ENCODE results near the gene MASP1. TPM values are rescaled to one million over a fixed set of nuclear protein-coding genes. Genes with fewer than 3 reads are reported as not detected.

The MASP1 gene
- polyA plus RNA-seq, 1 donor (not counting 4 experiments of a cell fraction or from before 2014, with no cell fraction given): not detected

DNA sequence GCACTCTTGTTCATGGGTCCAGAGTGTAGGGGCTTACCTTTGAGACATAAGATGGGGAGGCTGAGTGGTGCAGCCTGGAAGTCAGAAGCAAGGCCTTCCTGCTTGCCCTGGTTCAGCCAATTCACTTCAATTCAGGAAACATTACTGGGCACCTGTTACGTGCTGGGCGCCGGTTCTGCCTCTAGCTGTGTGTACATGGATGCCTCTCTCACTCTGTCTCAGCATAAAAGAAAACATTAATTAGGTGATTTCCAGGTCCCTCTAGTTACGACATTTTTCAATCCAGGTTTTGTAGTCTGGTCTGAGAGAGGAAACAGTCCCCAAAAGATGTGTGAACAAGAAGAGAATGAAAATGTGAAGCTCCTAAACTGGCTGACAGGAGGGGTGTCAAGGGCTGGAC lies 93.0 kb downstream of the MASP1 start:
- dilution Hi-C loops (cut with MboI; ENCODE audit: extremely low pct_ligation_motif_present, low sequenced_read_pairs): no loop called here
- peaks cover 5% of the 10 kb centered on the region for H3K27me3 ChIP-seq (ENCODE audit: control insufficient read depth, extremely low read depth, insufficient read depth, low read length)

GRCh38 chr3:187197335-187197649 lies 94.2 kb downstream of the MASP1 start, which contains the start of gene RTP1:
TSS of gene RTP1 (plus strand) at chr3:187197486. CDS start at chr3:187197516, 30 bp downstream.
- no peaks in the 10 kb centered on the region for H3K9me1 ChIP-seq (ENCODE audit: control insufficient read depth, extremely low read depth, insufficient read depth, low read length)
- TF ChIP-seq EZH2 (IDR thresholded peaks at IDR 0.05; ENCODE audit: low read length) (no peak), CTCF (optimal IDR thresholded peaks at IDR 0.05 in 1 of 3, IDR thresholded peaks at IDR 0.05 in 1 of 3, conservative IDR thresholded peaks at IDR 0.05 in 1 of 3; ENCODE audit: extremely low read depth in 1 of 3, insufficient read depth in 2 of 3, low read length in 3 of 3) (no peak)
- H3K4me3 ChIP-seq (ENCODE audit: control insufficient read depth in 2 of 3, extremely low read depth in 1 of 3, insufficient read depth in 2 of 3, low read depth in 1 of 3, low read length in 3 of 3): no peak within 1 kb of the TSS
- DNase-seq (ENCODE audit: low read depth, low spot score) (no peak), FAIRE-seq (no peak)
- no peak within 1 kb of the TSS for H3K9ac ChIP-seq (ENCODE audit: control insufficient read depth, extremely low read depth, insufficient read depth, low read length)
- H3K79me2 ChIP-seq (ENCODE audit: control insufficient read depth, insufficient read depth, low read length): no peaks in the 10 kb centered on the region
- H2AFZ ChIP-seq (ENCODE audit: control insufficient read depth, low read length): no peak within 1 kb of the TSS
- dilution Hi-C loops (cut with MboI; ENCODE audit: extremely low pct_ligation_motif_present, low sequenced_read_pairs): no loop called here
- H3K27me3 ChIP-seq (ENCODE audit: control insufficient read depth, extremely low read depth, insufficient read depth, low read length): peaks cover 5% of the 10 kb centered on the region
- H4K20me1 ChIP-seq (ENCODE audit: control insufficient read depth, extremely low read depth, insufficient read depth, low read length): no peaks in the 10 kb centered on the region
- peaks cover 4% of the 10 kb centered on the region for H3K4me1 ChIP-seq (ENCODE audit: control insufficient read depth, extremely low read depth, insufficient read depth, low read length)
- H3K4me2 ChIP-seq (ENCODE audit: control insufficient read depth, extremely low read depth, insufficient read depth, low read depth, low read length): peak within 1 kb of the TSS; percentile 16
- no peaks in the 10 kb centered on the region for H3K36me3 ChIP-seq (ENCODE audit: control insufficient read depth in 2 of 2, extremely low read depth in 1 of 2, insufficient read depth in 2 of 2, low read length in 2 of 2)
- no peak within 1 kb of the TSS for H3K27ac ChIP-seq (ENCODE audit: control insufficient read depth, insufficient read depth, low read length)
- no peaks in the 10 kb centered on the region for H3K9me3 ChIP-seq (ENCODE audit: control insufficient read depth, low read depth, low read length)

More for the DNA sequence above, 93.0 kb downstream of the MASP1 start:
- H3K9ac ChIP-seq (ENCODE audit: control insufficient read depth, extremely low read depth, insufficient read depth, low read length): no peak overlapping the region
- no peak overlapping the region for H3K4me2 ChIP-seq (ENCODE audit: control insufficient read depth, extremely low read depth, insufficient read depth, low read depth, low read length)
- no peak for TF ChIP-seq EZH2 (IDR thresholded peaks at IDR 0.05; ENCODE audit: low read length)
- TF ChIP-seq CTCF (optimal IDR thresholded peaks at IDR 0.05 in 1 of 3, IDR thresholded peaks at IDR 0.05 in 1 of 3, conservative IDR thresholded peaks at IDR 0.05 in 1 of 3; ENCODE audit: extremely low read depth in 1 of 3, insufficient read depth in 2 of 3, low read length in 3 of 3): no peak
- no peak overlapping the region for H2AFZ ChIP-seq (ENCODE audit: control insufficient read depth, low read length)
- peaks cover 4% of the 10 kb centered on the region for H3K4me1 ChIP-seq (ENCODE audit: control insufficient read depth, extremely low read depth, insufficient read depth, low read length)
- no peak for FAIRE-seq
- H3K27ac ChIP-seq (ENCODE audit: control insufficient read depth, insufficient read depth, low read length): no peak overlapping the region
- H3K9me1 ChIP-seq (ENCODE audit: control insufficient read depth, extremely low read depth, insufficient read depth, low read length): no peaks in the 10 kb centered on the region
- H3K4me3 ChIP-seq (ENCODE audit: control insufficient read depth in 2 of 3, extremely low read depth in 1 of 3, insufficient read depth in 2 of 3, low read depth in 1 of 3, low read length in 3 of 3): no peak overlapping the region
- no peaks in the 10 kb centered on the region for H3K36me3 ChIP-seq (ENCODE audit: control insufficient read depth in 2 of 2, extremely low read depth in 1 of 2, insufficient read depth in 2 of 2, low read length in 2 of 2)
- no peaks in the 10 kb centered on the region for H3K79me2 ChIP-seq (ENCODE audit: control insufficient read depth, insufficient read depth, low read length)
- H4K20me1 ChIP-seq (ENCODE audit: control insufficient read depth, extremely low read depth, insufficient read depth, low read length): no peaks in the 10 kb centered on the region
- no peaks in the 10 kb centered on the region for H3K9me3 ChIP-seq (ENCODE audit: control insufficient read depth, low read depth, low read length)
- no peak for DNase-seq (ENCODE audit: low read depth, low spot score)
